ENCODE measurements around the gene PNPLA7. TPM values are rescaled to one million over a fixed set of nuclear protein-coding genes. Genes with fewer than 3 reads are reported as not detected.

The PNPLA7 gene
- total and polyA plus RNA-seq, 4 donors, result 0.75 to 6.5 (median 2.1) TPM

DNA sequence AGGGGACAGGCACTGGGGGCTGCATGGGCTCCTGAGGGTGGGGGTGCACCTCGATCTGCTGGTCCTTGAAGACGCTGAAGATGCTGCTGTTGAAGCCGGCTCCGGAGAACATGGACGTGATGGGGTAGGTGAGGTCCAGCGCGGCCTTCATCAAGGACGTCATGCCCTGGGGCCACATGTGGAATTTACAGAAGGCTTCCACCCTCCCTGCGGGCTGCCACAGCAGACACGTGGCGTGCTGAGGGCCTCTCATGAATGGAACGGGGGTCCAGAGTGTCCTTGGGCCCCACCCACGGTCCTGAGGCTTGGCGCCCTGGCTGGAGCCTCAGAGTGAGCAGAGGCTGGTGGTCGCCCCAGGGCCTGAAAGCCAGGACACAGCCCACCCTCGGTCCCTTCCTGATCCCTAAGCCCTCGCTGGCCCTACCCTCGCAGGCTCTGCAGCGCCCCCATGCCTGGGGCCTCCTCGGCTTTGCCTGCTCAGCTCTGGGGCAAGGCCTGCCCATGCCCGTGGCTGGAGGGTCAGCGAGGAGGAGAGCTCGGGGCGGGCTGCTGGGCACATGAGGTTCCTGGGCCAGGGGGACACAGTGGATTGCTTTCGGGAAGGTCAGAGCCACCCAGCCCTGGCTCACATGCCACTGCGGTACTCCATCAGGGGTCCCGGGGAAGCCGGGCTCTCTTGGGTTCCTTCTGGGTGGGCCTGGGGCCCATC lies 85.8 kb downstream of the PNPLA7 start:
- no peak overlapping the region for H3K4me3 ChIP-seq (ENCODE audit: low read depth in 1 of 3, low read length in 3 of 3)
- 96% methylated on average over 28 of the region's 28 CpGs for WGBS
- no peak for DNase-seq (ENCODE audit: low spot score)
- H3K9ac ChIP-seq (ENCODE audit: low read depth in 1 of 2, low read length in 2 of 2), result no peak overlapping the region
- H3K36me3 ChIP-seq (ENCODE audit: control insufficient read depth in 4 of 4, insufficient read depth in 3 of 4, low read depth in 1 of 4, low read length in 3 of 4), result peaks cover 0 to 6% (median 0%) of the 10 kb centered on the region in 4 donors
- TF ChIP-seq, protein P1, sequence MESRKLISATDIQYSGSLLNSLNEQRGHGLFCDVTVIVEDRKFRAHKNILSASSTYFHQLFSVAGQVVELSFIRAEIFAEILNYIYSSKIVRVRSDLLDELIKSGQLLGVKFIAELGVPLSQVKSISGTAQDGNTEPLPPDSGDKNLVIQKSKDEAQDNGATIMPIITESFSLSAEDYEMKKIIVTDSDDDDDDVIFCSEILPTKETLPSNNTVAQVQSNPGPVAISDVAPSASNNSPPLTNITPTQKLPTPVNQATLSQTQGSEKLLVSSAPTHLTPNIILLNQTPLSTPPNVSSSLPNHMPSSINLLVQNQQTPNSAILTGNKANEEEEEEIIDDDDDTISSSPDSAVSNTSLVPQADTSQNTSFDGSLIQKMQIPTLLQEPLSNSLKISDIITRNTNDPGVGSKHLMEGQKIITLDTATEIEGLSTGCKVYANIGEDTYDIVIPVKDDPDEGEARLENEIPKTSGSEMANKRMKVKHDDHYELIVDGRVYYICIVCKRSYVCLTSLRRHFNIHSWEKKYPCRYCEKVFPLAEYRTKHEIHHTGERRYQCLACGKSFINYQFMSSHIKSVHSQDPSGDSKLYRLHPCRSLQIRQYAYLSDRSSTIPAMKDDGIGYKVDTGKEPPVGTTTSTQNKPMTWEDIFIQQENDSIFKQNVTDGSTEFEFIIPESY (IDR thresholded peaks at IDR 0.05), result no peak
- no peak for TF ChIP-seq NR2F2 (IDR thresholded peaks at IDR 0.05)
- TF ChIP-seq, protein P2, sequence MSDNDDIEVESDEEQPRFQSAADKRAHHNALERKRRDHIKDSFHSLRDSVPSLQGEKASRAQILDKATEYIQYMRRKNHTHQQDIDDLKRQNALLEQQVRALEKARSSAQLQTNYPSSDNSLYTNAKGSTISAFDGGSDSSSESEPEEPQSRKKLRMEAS (IDR thresholded peaks at IDR 0.05), result no peak
- TF ChIP-seq FOXA1 (IDR thresholded peaks at IDR 0.05), result no peak
- no peak for TF ChIP-seq JUND (IDR thresholded peaks at IDR 0.05)
- TF ChIP-seq HNF4G (IDR thresholded peaks at IDR 0.05), result no peak
- no peak for TF ChIP-seq YY1 (IDR thresholded peaks at IDR 0.05)
- TF ChIP-seq RXRA (IDR thresholded peaks at IDR 0.05), result no peak
- TF ChIP-seq TAF1 (conservative IDR thresholded peaks at IDR 0.05), result no peak
- TF ChIP-seq, protein P3, sequence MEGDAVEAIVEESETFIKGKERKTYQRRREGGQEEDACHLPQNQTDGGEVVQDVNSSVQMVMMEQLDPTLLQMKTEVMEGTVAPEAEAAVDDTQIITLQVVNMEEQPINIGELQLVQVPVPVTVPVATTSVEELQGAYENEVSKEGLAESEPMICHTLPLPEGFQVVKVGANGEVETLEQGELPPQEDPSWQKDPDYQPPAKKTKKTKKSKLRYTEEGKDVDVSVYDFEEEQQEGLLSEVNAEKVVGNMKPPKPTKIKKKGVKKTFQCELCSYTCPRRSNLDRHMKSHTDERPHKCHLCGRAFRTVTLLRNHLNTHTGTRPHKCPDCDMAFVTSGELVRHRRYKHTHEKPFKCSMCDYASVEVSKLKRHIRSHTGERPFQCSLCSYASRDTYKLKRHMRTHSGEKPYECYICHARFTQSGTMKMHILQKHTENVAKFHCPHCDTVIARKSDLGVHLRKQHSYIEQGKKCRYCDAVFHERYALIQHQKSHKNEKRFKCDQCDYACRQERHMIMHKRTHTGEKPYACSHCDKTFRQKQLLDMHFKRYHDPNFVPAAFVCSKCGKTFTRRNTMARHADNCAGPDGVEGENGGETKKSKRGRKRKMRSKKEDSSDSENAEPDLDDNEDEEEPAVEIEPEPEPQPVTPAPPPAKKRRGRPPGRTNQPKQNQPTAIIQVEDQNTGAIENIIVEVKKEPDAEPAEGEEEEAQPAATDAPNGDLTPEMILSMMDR (IDR thresholded peaks at IDR 0.05; ENCODE audit: low read depth, low read length, missing input control), result no peak
- no peak for TF ChIP-seq FOXA2 (IDR thresholded peaks at IDR 0.05)
- TF ChIP-seq RAD21 (IDR thresholded peaks at IDR 0.05), result no peak
- TF ChIP-seq GABPA (IDR thresholded peaks at IDR 0.05 in 1 of 2, conservative IDR thresholded peaks at IDR 0.05 in 1 of 2), result no peak
- TF ChIP-seq, protein P4, sequence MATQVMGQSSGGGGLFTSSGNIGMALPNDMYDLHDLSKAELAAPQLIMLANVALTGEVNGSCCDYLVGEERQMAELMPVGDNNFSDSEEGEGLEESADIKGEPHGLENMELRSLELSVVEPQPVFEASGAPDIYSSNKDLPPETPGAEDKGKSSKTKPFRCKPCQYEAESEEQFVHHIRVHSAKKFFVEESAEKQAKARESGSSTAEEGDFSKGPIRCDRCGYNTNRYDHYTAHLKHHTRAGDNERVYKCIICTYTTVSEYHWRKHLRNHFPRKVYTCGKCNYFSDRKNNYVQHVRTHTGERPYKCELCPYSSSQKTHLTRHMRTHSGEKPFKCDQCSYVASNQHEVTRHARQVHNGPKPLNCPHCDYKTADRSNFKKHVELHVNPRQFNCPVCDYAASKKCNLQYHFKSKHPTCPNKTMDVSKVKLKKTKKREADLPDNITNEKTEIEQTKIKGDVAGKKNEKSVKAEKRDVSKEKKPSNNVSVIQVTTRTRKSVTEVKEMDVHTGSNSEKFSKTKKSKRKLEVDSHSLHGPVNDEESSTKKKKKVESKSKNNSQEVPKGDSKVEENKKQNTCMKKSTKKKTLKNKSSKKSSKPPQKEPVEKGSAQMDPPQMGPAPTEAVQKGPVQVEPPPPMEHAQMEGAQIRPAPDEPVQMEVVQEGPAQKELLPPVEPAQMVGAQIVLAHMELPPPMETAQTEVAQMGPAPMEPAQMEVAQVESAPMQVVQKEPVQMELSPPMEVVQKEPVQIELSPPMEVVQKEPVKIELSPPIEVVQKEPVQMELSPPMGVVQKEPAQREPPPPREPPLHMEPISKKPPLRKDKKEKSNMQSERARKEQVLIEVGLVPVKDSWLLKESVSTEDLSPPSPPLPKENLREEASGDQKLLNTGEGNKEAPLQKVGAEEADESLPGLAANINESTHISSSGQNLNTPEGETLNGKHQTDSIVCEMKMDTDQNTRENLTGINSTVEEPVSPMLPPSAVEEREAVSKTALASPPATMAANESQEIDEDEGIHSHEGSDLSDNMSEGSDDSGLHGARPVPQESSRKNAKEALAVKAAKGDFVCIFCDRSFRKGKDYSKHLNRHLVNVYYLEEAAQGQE (IDR thresholded peaks at IDR 0.05), result no peak
- no peak for TF ChIP-seq SP1 (IDR thresholded peaks at IDR 0.05)
- no peak for TF ChIP-seq EGR1 (IDR thresholded peaks at IDR 0.05; ENCODE audit: low read depth in 2 of 2)
- TF ChIP-seq, protein P5, sequence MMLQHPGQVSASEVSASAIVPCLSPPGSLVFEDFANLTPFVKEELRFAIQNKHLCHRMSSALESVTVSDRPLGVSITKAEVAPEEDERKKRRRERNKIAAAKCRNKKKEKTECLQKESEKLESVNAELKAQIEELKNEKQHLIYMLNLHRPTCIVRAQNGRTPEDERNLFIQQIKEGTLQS (IDR thresholded peaks at IDR 0.05), result no peak
- no peak for TF ChIP-seq HNF4A (conservative IDR thresholded peaks at IDR 0.05)
- peaks cover 0 to 4% (median under 1%) of the 10 kb centered on the region in 4 donors for H3K4me1 ChIP-seq (ENCODE audit: control insufficient read depth in 4 of 4, insufficient read depth in 4 of 4, low read length in 3 of 4)
- H3K27ac ChIP-seq (ENCODE audit: low read depth in 1 of 2, low read length in 2 of 2), result no peak overlapping the region
- no peaks in the 10 kb centered on the region for H3K9me3 ChIP-seq (ENCODE audit: control insufficient read depth in 4 of 4, low read length in 3 of 4)
- H3K27me3 ChIP-seq (ENCODE audit: control insufficient read depth in 4 of 4, insufficient read depth in 4 of 4, low read length in 3 of 4), result no peaks in the 10 kb centered on the region
